GM19463 (cell line): ENCODE data around the gene IDNK.
A peak's percentile ranks its signal among the peaks of the same experiment; 100 is the strongest.

Source experiments
- ATAC-seq: cut with Tn5 transposase; IDR thresholded peaks from one replicate; pipeline ENCODE4 v1.9.1; 2021; ENCODE audit warnings: mild to moderate bottlenecking, moderate library complexity; ENCODE audit not compliant: unreplicated experiment

Gene IDNK

GRCh38 chr9:83633255-83633654 lies 10.3 kb downstream of the IDNK start:
- peak; percentile 40 for ATAC-seq

- ATAC-seq = no peak
These were observed 10.7 kb downstream of the IDNK start for GRCh38 chr9:83633676-83634075.

- no peak for ATAC-seq
These were observed 13.9 kb downstream of the IDNK start for GRCh38 chr9:83636813-83637212.

- ATAC-seq = no peak
These were observed 14.4 kb downstream of the IDNK start for GRCh38 chr9:83637389-83637788.

- no peak for ATAC-seq
These were observed 16.3 kb downstream of the IDNK start for GRCh38 chr9:83639266-83639665.

- no peak for ATAC-seq
These were observed 19.9 kb downstream of the IDNK start for GRCh38 chr9:83642793-83643192.

GRCh38 chr9:83646500-83647239 lies 23.7 kb downstream of the IDNK start:
- no peak for ATAC-seq

- peak; percentile 74 for ATAC-seq
These were observed 26.1 kb downstream of the IDNK start for GRCh38 chr9:83649080-83649479.

GRCh38 chr9:83649515-83649914 lies 26.6 kb downstream of the IDNK start:
- no peak for ATAC-seq

GRCh38 chr9:83651558-83651957 lies 28.6 kb downstream of the IDNK start:
- ATAC-seq = no peak

- ATAC-seq = no peak
These were observed 29.5 kb downstream of the IDNK start for GRCh38 chr9:83652433-83652832.

GRCh38 chr9:83655433-83655832 lies 32.5 kb downstream of the IDNK start:
- ATAC-seq = no peak

- ATAC-seq = peak; percentile 77
These were observed 33.2 kb downstream of the IDNK start for GRCh38 chr9:83656032-83656680.

- no peak for ATAC-seq
These were observed 34.0 kb downstream of the IDNK start for GRCh38 chr9:83656952-83657351.

- ATAC-seq = no peak
These were observed 40.0 kb downstream of the IDNK start for GRCh38 chr9:83662933-83663332.

- peak; percentile 83 for ATAC-seq
These were observed 42.7 kb downstream of the IDNK start for GRCh38 chr9:83665580-83666200.

GRCh38 chr9:83669067-83669466 lies 46.1 kb downstream of the IDNK start:
- no peak for ATAC-seq

- ATAC-seq = no peak
These were observed 47.4 kb downstream of the IDNK start for GRCh38 chr9:83670381-83670780.

- ATAC-seq = no peak
These were observed 48.5 kb downstream of the IDNK start for GRCh38 chr9:83671451-83671850.

- ATAC-seq = no peak
These were observed 52.5 kb downstream of the IDNK start for GRCh38 chr9:83675466-83675865.

GRCh38 chr9:83677596-83677995 lies 54.7 kb downstream of the IDNK start:
- ATAC-seq = no peak

- no peak for ATAC-seq
These were observed 57.3 kb downstream of the IDNK start for GRCh38 chr9:83680233-83680632.
